Mesangial cell (primary cell): Measurements from ENCODE around the gene EEF1AKMT2. TPM values are rescaled to one million over a fixed set of nuclear protein-coding genes. Genes with fewer than 3 reads are reported as not detected.

ENCODE experiments used
- total RNA-seq: library from RNA; depleted of rRNA; stranded (reverse); fragments of >200 nt; gene quantifications from 2 replicates; pipeline ENCODE4 v1.2.3, GENCODE V29; 2015

Gene EEF1AKMT2
- total RNA-seq, result 11.7 and 16.0 TPM in 2 replicates

DNA sequence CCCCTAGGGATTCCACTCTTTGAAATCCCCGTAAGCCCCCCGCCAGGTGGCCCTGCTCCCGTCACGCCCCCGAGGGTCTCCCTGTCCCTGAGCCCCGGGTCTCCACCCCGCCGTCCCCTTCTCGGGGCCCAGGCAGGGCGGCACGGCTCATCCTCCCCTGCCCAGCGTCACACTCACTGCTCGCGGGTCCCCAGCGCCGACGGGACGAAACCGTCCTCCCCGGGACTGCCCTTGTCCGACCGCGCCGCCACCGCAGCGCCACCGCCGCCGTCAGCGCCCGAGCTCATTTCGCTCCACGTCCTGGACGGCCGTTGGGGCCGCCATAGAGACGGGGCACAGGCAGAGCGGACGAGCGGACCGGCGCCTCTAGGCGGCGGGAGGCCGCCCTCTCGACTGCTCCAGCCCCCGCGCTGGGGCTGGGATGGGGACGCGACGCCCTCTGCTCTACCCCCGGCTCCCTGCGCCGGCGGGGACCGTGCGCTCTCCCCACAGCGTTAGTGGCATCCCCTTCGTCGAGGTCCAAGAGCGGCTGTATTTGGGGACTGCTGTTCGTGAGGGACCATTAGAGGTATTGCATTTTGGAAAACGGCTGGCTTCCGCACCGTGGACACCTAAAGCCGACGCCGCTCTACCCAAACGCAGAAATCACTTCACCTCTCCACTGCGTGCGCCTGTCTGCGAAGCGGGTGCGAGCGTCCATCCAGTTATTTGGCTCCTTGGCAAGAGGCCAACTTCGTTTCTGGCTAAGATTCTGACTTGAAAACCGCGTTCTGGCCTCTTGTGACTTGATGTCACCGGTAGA is at the start of gene EEF1AKMT2:
Gene EEF1AKMT2 (minus strand): TSS at position 341 of the 802 bp plus-strand sequence. CDS start 54 bp downstream, at position 287.

DNA sequence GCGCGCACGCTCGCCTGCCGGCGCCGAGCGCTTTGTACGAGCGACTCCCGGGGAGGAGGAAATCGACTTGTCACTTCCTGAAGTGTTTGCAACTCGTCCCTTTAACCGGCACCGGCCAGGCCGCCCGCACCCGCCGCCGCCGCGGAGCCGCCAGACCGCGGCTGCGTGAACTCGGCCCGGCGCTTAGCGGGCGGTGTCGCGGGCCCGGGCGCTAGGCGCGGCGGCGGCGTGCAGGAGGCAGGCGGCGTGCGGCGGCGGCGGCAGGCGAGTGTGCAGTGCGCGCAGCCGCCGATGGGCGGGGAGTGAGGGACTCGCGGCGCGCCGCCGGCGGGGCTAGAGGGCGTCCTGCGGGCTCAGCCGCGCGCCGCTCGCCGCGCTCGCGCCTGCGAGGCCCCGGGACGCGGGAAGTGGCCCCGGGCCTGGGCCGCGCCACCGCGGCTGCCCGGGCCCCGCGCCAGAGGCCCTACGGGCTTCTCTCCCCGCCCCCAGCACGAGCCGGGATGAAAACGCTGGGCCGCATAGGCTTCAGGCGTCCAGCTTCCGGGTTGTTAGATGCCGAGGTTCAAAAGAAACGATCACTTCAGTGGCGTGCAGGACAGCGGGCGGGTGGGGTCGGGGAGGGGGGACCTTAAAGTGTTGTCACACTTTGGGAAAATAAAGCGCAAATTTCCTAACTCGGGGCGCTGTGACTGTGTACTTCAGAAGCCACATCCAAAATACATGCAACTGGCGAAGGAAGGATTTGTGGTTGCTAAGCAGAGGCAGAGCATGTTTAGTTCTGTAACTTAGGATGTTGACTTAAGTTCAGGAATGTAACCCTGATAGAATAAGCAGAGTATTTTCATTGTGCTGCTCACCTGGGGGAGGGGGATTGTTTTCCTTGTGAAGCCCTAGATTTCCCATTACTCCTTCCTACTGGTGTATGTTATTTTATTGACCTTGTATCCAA is 47.3 kb downstream of the EEF1AKMT2 start, which contains the start of gene FAM53B:
Gene FAM53B (minus strand): TSS at position 277 of the 949 bp plus-strand sequence. CDS start 37,665 bp downstream, outside the sequence.

Other genes with a start within 250 kb of the EEF1AKMT2 start
- gene FAM53B, start 47.5 kb downstream of the EEF1AKMT2 start, total RNA-seq, result 14.0 and 14.5 TPM in 2 replicates
- 8.3 and 8.6 TPM in 2 replicates for gene ABRAXAS2, start 9.9 kb upstream of the EEF1AKMT2 start, total RNA-seq
- gene ZRANB1, start 150.2 kb upstream of the EEF1AKMT2 start, total RNA-seq, result 8.0 and 10.8 TPM in 2 replicates